IPS DF 4.7 (cell line): ENCODE results near the gene INPP5A.

Source experiments
- DNase-seq: peaks from one replicate; pipeline ENCODE4 v3.0.0-alpha.2; 2013; ENCODE audit warnings: low spot score; ENCODE audit errors: extremely low read depth

Gene INPP5A

DNA sequence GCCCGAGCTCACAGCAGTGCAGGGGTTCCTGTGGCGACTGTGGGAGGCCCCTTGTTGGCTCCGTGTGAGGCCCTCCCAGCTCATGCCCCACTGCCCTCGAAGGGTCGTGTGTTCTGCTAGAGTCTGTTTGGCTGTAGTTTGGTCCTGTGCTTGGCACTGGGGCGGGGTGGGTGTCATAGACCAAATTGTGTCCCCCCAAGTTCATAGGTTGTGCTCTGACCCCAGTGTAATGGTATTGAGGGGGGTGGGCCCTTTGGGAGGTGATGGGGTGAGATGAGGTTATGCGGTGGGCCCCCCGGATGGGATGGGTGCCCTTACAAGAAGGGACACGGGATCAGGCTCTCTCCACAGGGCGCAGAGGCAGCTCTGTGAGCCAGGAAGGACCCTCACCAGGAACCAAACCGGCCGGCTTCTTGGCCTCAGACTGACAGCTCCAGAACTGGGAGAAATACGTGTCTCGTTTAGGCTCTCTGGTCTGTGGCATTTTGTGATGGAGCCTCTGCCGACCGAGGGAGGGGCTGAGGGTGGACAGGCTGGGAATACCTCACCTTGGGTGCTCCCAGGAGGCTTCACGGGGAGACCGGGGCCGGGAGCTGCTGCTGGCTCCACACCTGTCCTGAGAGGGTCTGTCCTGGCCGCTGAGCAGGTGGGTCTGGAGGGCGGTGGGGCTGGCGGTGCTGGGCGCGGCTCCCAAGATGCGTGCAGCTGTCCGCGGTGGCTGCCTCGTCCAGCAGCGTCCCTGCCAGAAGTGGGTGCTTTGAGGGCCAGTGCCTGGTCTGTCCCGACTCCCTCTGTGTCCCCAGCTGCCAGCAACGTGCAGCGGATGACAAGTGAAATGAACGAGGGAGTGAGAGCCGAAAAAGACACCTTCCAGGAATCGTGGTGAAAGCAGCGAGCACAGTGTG, 89.4 kb downstream of the INPP5A start:
- DNase-seq: no peak

DNA sequence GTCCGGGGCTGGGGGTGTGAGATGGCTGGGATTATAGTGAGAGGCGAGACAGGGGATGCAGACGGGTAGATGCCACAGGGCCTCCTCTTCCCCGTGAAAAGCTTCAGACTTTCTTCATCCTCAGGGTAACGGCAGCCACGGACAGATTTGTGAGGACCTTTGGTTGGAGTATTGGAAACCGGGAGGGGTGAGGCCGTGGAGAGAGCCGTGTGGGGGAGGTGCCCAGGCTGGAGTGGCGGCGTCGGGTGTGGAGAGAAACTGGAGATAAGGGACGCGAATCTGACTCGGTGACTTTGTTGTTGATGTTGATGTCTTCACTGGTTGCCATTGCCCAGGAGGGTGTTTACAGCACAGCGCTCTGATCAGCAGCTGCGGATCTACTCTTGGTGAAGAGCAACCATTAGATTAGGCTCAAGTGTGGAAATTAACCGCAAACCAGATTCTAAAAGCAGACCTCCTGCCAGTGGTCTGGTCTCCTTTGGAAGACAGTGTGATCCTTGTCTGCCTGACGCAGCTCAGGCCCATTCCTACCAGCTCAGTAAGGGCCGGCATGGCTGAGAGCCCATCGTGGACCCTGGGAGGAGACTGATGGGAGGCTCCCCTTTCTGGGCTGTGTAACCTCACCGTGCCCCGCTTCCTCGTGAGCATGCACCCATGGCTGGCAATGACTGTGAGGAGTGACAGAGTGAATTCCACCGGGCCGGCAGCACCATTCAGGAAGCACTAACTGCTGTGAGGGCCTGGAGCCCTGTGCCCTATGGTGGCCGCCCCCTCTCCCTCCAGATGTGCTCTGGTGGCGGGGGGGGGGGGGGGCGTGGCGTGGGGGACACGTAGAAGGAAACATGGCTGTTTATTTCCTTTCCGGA, 90.3 kb downstream of the INPP5A start:
- no peak for DNase-seq

DNA sequence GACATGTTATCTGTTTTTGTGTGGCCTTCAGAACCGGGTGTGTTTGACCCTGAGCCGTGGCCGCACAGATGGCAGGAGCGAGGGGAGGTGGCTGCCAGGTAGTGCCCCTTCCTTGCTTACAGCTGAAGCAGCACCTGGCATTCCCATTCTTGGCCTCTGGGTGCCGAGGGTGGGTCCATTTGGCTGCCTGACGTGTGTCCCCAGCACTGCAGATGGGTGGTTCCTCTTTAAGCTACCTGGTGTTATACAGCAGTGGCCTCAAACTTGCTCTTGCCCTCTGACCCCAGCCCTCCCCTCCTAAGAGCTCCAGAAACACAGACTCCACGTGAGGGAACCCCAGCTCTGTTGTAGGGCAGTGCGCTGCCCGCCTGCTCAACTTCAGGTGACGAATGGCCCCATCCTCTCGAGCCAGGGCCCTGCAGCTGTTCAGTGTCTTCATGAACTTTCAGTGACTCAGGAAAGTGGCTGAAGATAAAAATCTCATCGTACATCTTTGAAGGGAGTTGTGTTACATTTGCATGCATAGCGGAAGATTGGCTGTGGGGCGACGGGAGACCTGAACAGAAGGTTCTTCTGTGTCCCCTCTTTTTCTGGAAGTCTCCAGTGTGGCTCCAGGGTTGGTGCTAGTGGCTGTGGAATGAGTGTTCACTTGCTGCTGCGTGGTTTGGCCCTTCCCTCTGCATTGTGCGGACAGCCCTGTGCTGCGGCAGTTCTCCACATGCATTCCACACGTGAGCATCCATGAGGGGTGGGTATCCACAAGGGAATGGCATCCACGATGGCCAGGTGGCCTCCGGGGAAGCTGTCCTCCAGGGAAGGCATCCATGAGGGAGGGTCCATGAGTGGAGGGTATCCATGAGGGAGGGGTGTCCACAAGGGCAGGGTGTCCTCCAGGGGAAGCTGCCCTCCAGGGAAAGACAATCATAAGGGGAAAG, 91.6 kb downstream of the INPP5A start:
- no peak for DNase-seq

DNA sequence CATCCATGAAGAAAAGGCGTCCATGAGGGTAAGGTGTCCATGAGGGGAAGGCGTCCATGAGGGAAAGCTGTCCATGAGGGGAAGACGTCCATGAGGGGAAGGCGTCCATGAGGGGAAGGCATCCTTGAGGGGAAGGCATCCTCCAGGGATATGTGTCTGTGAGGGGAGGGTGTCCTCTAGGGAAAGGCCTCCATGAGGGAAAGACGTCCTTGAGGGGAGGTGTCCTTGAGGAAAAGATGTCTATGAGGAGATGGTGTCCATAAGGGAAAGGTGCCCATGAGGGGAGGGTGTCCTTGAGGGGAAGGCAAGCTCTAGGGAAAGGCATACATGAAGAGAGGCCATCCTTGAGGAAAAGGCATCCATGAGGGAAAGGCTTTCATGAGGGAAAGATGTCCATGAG, 92.6 kb downstream of the INPP5A start:
- DNase-seq: no peak

DNA sequence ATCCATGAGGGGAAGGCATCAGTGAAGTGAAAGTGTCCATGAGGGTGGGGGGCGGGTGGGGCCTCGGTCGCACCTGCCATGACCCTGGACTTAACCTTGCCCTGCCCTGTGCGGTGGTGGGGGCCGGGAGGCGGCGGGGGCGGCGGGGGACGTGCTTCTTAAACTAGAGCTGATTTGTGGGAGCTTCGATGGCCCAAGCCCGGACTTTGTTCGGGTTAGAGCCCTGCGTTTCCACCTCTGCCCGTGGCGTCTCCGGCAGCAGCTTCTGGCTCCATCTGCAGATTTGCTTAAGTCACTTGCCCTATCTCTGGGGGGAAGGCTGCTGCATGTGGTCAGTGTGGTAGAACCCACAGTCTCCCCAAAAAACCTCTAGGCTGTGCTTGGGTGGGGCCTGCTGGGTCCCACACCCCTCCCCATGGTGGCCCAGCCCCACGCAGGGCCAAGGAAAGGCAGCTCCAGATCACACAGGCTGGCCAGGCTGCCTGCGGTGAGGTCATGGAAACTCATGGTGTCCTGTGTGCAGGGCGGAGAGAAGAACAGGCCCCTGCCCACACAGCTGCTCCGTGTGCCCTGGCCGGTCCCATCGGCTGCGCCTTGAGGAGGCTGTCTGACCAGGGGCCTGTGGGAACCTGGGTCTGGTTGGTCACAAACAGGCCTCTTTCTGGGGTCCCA, 93.2 kb downstream of the INPP5A start:
- DNase-seq: no peak

DNA sequence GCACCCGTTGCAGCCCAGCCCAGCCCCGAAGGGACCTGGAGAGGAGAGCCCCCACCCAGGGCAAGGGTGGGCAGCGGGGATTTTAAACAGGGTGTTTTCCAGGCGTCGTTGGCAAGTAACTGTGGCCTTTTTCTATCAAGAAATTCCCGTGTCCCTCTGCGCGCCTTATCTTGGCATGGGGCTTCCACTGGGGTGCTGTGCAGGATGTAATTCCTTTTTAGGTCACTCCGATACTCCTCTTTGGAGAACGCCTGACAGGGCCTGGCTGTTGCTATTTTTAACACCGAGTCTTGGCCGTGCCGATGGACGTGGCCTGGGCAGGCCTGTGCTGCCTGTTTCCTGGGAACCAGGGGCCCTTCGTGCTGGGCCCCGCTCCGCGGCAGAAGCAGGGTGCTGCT, 93.8 kb downstream of the INPP5A start:
- DNase-seq: no peak

DNA sequence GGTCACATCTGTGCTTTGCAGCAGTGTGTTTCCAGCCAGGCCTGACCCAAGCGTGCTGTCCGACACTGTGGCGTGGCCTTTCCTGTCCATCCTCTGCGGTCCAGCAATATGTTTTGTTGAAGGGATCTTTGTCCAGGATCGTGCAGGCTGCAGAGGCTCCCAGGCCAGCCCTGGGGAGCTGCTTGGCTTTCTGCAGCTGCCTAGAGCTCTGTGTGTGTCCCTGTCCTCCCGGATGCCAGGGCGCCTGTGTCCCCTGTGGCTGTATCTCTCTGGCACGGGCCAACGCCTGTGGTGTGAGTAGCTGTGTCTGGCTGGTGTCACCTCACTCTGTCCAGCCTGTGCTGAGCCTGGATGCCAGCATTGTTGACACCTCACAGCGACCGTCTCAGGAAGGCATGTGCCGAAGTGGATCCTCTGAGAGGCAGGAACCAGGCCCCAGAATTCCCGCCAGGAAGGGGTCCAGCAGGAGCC, 94.5 kb downstream of the INPP5A start:
- no peak for DNase-seq

DNA sequence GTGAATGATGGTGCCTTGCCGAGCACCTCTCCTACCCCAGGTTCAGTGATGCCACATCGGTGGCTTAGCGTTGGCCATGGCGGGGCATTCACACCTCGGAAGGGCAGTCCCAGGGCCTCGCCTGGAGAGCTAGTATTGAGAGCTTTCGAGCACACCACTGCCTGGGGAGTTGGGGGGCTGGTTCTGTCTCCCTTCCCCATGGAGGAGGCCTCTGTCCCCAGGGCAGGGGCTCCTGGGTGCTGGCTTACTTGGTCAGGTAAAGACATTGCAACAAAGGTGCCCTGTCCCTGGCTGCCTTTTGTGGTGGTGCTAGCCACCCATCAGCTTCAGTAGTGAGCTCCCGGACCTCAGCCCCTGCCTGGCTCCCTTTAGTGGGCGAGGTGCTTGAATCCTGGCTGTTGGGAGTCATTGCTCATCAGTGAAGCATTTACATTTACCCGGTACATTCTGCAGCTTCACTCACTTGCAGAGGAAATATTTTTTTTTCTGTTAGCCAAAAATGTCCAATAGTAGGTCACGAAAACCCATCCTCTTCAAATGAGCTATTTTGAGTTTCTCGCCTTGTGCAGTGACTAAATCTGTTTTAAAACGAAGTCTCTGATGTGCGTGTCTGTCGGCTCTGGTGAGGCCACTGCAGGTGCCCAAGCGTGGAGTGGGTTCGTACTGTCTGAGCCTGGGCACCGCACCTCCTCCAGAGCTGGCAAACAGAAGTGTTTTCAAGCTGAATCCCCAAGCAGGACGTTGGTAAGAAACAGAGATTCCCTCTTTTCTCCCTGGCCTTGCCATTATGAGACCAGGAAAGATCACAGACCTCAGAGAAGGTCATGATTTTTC, 95.5 kb downstream of the INPP5A start:
- no peak for DNase-seq

DNA sequence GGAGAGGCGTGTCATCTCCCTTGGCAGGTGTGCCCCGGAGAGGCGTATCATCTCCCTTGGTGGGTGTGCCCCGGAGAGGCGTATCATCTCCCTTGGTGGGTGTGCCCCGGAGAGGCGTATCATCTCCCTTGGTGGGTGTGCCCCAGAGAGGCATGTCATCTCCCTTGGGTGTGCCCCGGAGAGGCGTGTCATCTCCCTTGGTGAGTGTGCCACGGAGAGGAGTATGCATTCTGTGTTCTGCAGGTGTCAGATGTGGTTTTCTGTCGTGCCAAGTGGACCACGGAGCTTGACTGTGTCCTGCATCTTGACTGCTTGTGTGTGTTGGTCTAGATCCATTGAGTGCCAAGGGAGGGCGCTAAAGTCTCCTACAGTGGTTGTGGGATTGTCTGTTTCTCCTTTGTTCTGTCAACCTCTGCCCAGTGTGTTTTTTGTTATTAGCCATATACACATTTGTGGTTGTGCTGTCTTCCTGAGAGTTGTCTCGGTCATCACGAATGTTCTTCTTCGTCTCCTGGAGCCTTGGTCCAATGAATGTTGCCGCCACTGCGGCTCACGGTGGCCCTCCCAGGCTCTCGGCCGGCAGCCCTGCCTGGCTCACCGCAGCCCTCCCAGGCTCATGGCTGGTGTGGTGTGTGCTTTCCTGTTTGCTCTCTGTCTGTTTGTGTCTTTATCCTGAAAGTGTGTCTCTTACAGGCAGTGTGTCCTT, 96.8 kb downstream of the INPP5A start:
- DNase-seq: no peak

DNA sequence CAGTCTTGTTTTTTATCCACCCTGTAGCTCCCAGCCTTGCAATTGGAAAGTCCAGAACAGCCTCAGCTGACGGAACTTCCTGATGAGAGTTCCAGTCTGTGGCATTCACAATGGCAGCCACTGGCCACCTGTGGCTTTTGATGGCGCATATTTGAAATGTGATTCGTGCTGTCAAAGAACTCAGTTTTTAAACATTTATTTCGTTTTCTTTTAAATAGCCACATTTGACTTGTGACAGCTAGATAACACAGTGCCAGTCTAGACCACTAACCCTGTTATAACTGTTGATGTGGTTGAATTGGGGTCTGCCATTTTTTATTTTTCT, 97.3 kb downstream of the INPP5A start:
- DNase-seq: no peak

DNA sequence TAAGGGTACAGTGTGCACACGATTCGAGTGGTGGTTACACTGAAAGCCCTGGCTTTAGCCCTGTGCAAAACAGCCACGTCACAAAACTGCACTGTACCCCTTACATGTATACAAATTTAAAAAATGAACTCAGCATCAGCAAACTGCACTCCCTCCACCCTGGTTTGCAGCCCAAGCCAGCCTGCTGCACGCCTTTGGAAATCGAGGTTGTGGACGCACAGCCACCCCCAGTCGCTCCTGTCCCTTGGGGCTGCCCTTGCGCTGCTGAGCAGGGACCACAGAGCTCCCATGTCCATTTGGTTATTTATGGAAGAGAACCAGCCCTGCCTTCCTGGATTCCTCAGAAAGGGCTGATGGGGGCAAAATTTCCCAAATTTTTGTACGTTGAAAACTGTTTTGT, 98.8 kb downstream of the INPP5A start:
- no peak for DNase-seq

DNA sequence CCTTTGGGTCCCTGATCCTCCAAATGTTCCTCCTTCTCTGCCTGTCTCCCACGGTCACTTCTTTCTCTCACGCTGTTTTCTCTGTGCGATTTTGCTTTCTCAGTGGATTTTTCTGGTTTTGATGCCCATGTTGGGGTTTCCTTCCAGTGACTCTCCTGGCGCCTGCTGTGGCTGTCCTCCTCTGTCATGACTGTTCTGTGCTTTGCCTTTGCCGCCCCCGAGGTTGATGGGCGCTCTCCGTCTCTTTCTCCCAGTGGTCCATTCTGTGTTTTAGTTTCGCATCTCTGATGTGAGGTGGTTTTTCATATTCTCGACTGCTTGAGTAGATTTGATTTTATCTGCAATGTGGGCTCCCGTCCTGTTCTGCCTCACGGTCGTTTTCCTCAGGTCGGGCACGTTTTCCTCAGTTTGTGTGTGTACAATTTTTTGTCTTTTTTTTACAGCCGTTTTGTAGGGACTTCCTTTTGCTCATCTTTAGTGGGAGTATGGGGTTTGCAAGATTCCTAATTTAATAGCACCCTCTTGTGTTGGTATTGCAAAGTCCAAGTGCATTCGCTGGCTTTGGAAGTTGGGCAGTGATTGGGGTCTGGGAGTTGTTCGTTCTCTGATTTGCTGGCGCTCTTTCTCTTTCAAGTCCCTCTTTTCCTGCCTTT, 100.0 kb downstream of the INPP5A start:
- DNase-seq: peak; percentile 58

DNA sequence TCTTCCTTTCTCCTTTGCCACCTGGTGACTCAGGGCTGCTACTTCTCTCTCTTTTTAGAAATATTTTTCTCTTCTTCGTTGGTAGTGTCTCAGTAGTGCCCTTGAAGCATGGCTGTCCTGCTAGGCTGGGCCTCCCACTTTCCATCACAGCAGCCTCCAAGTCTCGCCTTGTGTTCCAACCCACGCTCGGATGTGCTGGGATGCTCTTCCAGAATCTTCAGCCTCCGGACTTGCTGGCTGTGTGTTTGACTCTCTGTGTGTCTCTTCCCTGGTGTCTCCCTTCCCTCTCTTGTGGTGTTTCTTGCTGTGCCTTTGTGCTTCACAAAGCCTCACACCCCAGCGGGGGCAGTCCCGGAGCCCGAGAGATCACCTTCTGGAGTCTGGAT, 100.5 kb downstream of the INPP5A start:
- no peak for DNase-seq

DNA sequence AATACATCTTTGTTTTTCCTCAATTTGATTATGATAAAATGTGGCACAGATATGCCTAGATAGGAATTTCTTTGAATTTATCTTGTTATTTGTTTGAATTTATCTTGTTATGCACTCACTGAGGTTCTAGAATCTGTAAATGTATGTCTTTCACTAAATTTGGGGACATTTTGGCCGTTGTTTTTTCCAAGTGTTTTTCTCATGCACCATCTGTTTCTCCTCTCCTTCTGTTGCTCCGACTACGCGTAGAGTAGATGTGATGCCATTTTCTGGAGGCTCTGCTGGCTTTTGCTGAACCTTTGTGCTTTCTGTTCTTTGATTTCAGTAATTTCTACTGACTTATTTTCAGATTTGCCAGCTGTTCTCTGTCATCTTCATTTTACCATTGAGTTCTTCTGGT, 101.9 kb downstream of the INPP5A start:
- DNase-seq: no peak

DNA sequence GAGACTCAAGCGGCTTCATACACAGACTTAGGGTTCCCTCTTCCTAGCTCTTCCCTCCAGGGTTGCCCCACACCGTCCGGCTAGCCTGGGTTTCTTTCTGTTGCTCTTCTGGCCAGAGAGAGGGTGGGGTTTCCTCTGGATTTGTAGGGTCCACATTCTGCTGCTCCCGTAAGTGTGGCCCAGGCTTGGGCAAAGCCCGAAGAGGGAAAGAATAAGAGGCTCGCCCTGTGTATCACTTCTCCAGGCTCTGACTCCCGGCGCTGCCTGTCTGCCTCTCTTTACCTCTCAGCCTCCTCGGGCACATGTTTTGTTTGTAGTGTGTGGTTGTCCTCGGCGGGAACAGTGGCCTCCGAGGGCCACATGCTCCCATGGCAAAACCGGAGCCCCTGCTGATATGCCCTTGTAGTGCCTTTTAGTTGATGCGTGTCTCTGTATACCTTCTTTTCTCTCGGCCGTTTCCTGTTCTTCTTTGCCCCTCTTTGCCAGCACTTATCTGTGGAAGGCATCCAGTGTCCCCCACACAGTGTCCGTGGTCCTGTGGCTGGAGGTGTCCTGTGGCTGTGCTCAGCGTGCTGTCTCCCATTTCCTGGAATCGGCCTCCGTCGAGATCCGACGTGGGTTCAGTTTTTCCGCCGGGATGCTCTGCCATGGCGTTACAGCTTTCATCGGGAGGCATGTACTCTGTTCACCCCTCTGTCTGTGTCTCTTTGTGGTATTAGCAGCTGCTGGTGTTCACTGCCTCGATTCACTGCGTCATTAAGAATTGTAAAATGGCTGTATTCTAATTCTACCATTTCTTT, 102.9 kb downstream of the INPP5A start:
- no peak for DNase-seq

DNA sequence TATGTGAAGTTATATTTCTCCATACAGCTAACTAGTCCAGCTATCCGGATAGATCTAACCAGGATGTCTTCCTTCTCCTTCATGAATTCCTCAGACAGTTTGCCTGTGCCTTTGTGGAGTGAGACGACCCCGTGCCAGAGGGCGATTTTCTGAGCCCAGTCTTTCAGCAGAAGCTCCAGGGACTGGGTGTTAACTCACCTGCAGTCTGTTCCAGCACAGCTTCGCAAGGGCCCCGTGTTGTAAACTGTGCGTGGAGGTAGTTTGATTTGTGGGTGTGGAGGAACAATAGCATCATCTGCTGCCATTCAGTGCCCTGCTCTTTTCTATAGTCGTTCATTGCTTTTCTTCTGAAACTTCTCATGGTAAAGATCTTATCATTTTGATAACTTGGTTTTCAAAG, 103.8 kb downstream of the INPP5A start:
- no peak for DNase-seq

DNA sequence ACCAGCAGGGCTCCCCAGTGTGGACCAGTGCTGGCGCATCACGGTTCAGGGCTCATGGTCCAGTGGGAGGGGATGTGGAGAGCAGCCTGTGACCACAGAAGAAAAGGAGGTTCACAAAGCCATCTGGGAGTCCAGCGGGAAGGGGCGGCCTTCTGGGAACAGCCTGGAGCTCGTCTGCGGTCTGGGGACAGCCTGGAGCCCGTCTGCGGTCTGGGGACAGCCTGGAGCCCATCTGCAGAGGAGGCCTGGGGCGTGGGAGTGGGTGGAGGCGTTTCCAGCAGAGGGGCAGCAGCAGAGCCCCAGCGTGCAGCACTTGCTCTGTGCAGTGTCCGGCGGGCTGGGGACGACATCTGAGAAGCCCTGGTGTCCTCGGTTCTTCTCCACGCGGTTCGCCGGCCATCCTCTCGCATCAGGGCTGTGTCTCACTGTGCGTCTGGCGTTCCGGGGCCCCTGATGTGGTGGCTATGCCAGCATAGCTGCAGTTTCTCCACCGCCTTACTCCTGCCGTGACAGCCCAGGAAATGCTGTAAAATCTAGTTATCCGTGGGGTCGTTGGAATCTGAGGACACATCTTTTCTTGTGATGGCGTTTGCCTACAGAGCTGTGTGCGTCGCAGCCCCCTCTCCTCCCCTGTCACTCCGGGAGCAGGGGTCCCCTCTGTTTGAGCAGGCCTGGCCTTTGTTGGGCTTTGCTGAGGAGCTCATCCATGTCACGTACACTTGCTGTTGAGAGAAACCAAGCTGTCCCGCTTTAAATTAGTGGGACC, 104.6 kb downstream of the INPP5A start:
- DNase-seq: no peak

DNA sequence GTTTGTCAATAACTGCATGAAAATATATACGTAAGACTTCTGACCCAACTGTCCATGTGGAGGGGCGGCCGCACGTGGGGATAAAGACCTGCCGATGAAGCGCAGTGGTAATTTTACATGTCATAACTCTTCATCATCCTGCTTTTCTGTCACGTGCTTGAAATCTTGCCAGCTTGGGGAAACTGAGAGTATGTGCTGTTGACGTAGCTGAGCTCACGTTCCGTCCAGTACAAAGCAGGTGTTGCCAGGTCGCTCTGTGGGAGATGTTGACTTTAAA, 105.1 kb downstream of the INPP5A start:
- DNase-seq: no peak
